IPS-18c (cell line): ENCODE data around the gene UROC1.

Source experiments
- H3K4me3 ChIP-seq: 2 replicates; pipeline ENCODE4 v1.7.0; 2013; ENCODE audit warnings: low read depth, mild to moderate bottlenecking, low read length, moderate library complexity; ENCODE audit not compliant: insufficient read depth
- H3K9me3 ChIP-seq: one replicate; pipeline ENCODE4 v1.6.1; 2013; ENCODE audit warnings: mild to moderate bottlenecking, low read length, moderate library complexity; ENCODE audit not compliant: control insufficient read depth, insufficient read depth

UROC1 gene

GRCh38 chr3:126449621-126450051 lies 67.9 kb downstream of the UROC1 start:
- no peaks in the 10 kb centered on the region for H3K9me3 ChIP-seq
- no peak overlapping the region for H3K4me3 ChIP-seq

GRCh38 chr3:126448893-126449180 lies 68.7 kb downstream of the UROC1 start:
- Histone ChIP-seq H3K9me3 (no peaks in the 10 kb centered on the region), H3K4me3 (no peak overlapping the region)

GRCh38 chr3:126448136-126448892 lies 69.3 kb downstream of the UROC1 start:
- no peaks in the 10 kb centered on the region for H3K9me3 ChIP-seq
- no peak overlapping the region for H3K4me3 ChIP-seq

GRCh38 chr3:126447456-126448106 lies 70.0 kb downstream of the UROC1 start:
- Histone ChIP-seq H3K9me3 (no peaks in the 10 kb centered on the region), H3K4me3 (no peak overlapping the region)

GRCh38 chr3:126446791-126447190 lies 70.8 kb downstream of the UROC1 start:
- H3K9me3 ChIP-seq, result no peaks in the 10 kb centered on the region

GRCh38 chr3:126446301-126446700 lies 71.3 kb downstream of the UROC1 start:
- Histone ChIP-seq H3K4me3 (no peak overlapping the region), H3K9me3 (no peaks in the 10 kb centered on the region)

More at GRCh38 chr3:126446791-126447190, 70.8 kb downstream of the UROC1 start:
- H3K4me3 ChIP-seq, result no peak overlapping the region

GRCh38 chr3:126445506-126445905 lies 72.1 kb downstream of the UROC1 start:
- Histone ChIP-seq H3K9me3 (no peaks in the 10 kb centered on the region), H3K4me3 (no peak overlapping the region)

- H3K4me3 ChIP-seq, result no peak overlapping the region
These were observed 74.7 kb downstream of the UROC1 start for GRCh38 chr3:126442856-126443242.

GRCh38 chr3:126442094-126442855 lies 75.3 kb downstream of the UROC1 start:
- Histone ChIP-seq H3K9me3 (no peaks in the 10 kb centered on the region), H3K4me3 (no peak overlapping the region)

More at GRCh38 chr3:126442856-126443242, 74.7 kb downstream of the UROC1 start:
- H3K9me3 ChIP-seq, result no peaks in the 10 kb centered on the region

GRCh38 chr3:126441256-126441880 lies 76.2 kb downstream of the UROC1 start:
- H3K4me3 ChIP-seq, result no peak overlapping the region
- H3K9me3 ChIP-seq, result no peaks in the 10 kb centered on the region

DNA sequence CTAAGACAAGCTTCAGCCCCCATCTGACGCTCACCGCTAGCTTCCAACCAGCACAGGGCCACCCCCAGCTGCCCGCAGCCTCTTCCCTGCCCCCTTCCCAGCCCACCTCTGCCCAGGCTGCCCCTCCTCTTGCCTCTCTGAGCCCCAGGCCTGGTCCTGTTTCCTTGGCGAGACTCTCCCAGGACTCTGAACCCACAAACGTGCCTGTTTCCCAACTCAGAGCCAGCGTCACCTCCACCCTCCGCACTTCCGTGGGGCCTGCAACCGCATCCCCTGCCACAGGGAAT lies 76.9 kb downstream of the UROC1 start:
- no peaks in the 10 kb centered on the region for H3K9me3 ChIP-seq
- no peak overlapping the region for H3K4me3 ChIP-seq

- Histone ChIP-seq H3K9me3 (no peaks in the 10 kb centered on the region), H3K4me3 (no peak overlapping the region)
These were observed 77.4 kb downstream of the UROC1 start for GRCh38 chr3:126439968-126440708.

- Histone ChIP-seq H3K4me3 (no peak overlapping the region), H3K9me3 (no peaks in the 10 kb centered on the region)
These were observed 78.1 kb downstream of the UROC1 start for GRCh38 chr3:126439346-126439967.

DNA sequence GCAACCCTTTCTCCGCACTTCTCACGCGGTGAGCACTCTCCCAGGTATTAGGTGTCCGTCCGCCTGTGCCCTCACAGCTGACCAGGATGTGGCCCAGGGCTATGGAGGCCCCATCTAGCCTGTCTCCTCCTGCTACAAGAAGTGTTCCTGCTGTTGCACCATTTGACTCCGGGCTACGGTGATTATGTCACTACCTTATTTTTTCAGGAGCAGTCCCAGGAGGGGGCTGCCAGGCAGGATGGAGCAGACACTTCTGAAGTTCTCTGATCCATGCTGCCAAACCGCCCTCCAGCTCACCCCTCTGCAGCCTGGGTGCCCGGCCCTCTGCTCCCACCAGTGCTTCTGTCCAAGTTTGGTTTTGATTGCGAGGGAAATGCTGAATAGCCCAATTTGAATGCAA lies 78.8 kb downstream of the UROC1 start:
- Histone ChIP-seq H3K9me3 (no peaks in the 10 kb centered on the region), H3K4me3 (no peak overlapping the region)

GRCh38 chr3:126438186-126438585 lies 79.4 kb downstream of the UROC1 start:
- no peak overlapping the region for H3K4me3 ChIP-seq

DNA sequence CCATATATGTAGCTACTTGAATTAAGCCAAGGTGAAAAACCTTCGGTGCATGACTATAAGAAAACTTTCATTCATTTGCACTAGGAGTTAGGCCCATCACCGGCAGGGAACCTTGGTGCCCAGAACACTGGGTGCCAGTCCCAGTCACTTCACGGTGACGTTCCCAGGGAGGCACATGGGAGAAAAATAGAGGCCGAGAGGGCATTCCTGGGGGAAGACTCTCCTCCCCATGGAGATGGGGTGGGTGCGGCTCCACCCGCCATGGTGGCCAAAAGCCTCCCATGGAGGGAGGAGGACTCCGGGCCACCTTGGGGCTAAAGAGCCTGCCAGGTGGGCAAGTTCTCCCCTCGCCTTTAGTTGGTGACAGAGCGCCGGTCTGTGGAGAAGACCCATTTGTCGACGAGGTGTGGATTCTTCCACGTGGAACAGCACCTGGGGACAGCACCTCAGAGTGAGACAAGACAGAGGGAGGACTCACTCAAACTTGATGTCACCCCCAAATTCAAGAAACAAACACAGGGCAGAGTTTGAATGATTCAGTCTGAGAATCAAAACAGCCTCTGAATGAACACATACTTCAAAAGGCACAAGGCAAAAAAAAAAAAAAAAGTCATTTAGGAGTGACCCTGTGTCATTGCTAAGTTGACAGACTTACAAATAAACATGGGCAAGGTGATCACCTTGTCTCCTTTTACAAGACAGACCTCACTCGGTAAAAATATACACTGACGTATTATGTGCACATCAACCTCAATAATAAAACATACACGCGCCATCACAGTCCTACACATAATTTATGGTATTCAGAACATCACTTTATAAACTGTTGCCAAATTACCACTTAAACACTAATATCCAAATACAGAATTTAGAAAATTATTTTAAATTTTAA lies 80.5 kb downstream of the UROC1 start:
- Histone ChIP-seq H3K9me3 (no peaks in the 10 kb centered on the region), H3K4me3 (no peak overlapping the region)

More at GRCh38 chr3:126438186-126438585, 79.4 kb downstream of the UROC1 start:
- no peaks in the 10 kb centered on the region for H3K9me3 ChIP-seq
